ENCODE results near the gene RPIA.
A peak's percentile ranks its signal among the peaks of the same experiment; 100 is the strongest.
"Not testable (repeated sequence)": the region's sequence is repeated elsewhere in the genome, so short reads cannot be mapped to it uniquely, and the experiment has no call there.

Gene RPIA

GRCh38 chr2:88757025-88757424, 65.6 kb downstream of the RPIA start:
- Mint-ChIP-seq H3K4me1 (peaks cover 13 to 16% of the 10 kb centered on the region in 2 donors), H3K4me3 (no peak overlapping the region), H3K27ac (no peak overlapping the region), H3K9me3 (peaks cover 14 to 15% of the 10 kb centered on the region in 2 donors), H3K27me3 (no peaks in the 10 kb centered on the region), H3K36me3 (peaks cover 49 to 60% of the 10 kb centered on the region in 2 donors)
- DNase-seq, result no peak
- ATAC-seq (replicated peaks), result no peak

- H3K4me3 Mint-ChIP-seq, result not testable (repeated sequence)
- peaks cover 14 to 16% of the 10 kb centered on the region in 2 donors for H3K9me3 Mint-ChIP-seq
Measured at GRCh38 chr2:88758702-88759101, 67.2 kb downstream of the RPIA start.

GRCh38 chr2:88760819-88761598, 69.5 kb downstream of the RPIA start:
- peaks cover 18 to 20% of the 10 kb centered on the region in 2 donors for H3K27me3 Mint-ChIP-seq
- peaks cover 29 to 34% of the 10 kb centered on the region in 2 donors for H3K36me3 Mint-ChIP-seq
- peaks cover 14 to 16% of the 10 kb centered on the region in 2 donors for H3K9me3 Mint-ChIP-seq
- H3K4me1 Mint-ChIP-seq, result peaks cover 6 to 16% of the 10 kb centered on the region in 2 donors
- no peak overlapping the region for H3K4me3 Mint-ChIP-seq
- DNase-seq (no peak), ATAC-seq (replicated peaks) (no peak)
- H3K27ac Mint-ChIP-seq, result no peak overlapping the region

More at GRCh38 chr2:88758702-88759101, 67.2 kb downstream of the RPIA start:
- not testable (repeated sequence) for H3K27ac Mint-ChIP-seq; H3K27me3 Mint-ChIP-seq; ATAC-seq (replicated peaks); DNase-seq
- Mint-ChIP-seq H3K36me3 (peaks cover 41 to 47% of the 10 kb centered on the region in 2 donors), H3K4me1 (peaks cover 13 to 14% of the 10 kb centered on the region in 2 donors)

- no peak for ATAC-seq (replicated peaks)
- Mint-ChIP-seq H3K36me3 (peaks cover 4 to 9% of the 10 kb centered on the region in 2 donors), H3K27ac (no peak overlapping the region), H3K27me3 (peaks cover 19 to 22% of the 10 kb centered on the region in 2 donors), H3K4me3 (peak overlapping the region; percentile 50 to 83), H3K4me1 (peaks cover 6 to 18% of the 10 kb centered on the region in 2 donors), H3K9me3 (peaks cover 6 to 8% of the 10 kb centered on the region in 2 donors)
- no peak for DNase-seq
Measured at GRCh38 chr2:88764141-88764849, 72.8 kb downstream of the RPIA start.

- Mint-ChIP-seq H3K4me3 (peak overlapping the region; percentile 50 to 83), H3K4me1 (peaks cover 6 to 18% of the 10 kb centered on the region in 2 donors), H3K9me3 (peaks cover 6 to 8% of the 10 kb centered on the region in 2 donors), H3K27me3 (peaks cover 19 to 22% of the 10 kb centered on the region in 2 donors), H3K36me3 (peaks cover 4 to 9% of the 10 kb centered on the region in 2 donors), H3K27ac (no peak overlapping the region)
- ATAC-seq (replicated peaks), result peak; percentile 8 to 16
- DNase-seq, result no peak
Measured at GRCh38 chr2:88764850-88765153, 73.3 kb downstream of the RPIA start.

GRCh38 chr2:88765154-88765888, 73.8 kb downstream of the RPIA start:
- H3K36me3 Mint-ChIP-seq, result peaks cover 4 to 5% of the 10 kb centered on the region in 2 donors
- H3K4me1 Mint-ChIP-seq, result peaks cover 6 to 18% of the 10 kb centered on the region in 2 donors
- H3K4me3 Mint-ChIP-seq, result peak overlapping the region; percentile 80 to 83
- peak; percentile 31 for DNase-seq
- H3K27ac Mint-ChIP-seq, result peak overlapping the region; percentile 27
- peaks cover 3 to 4% of the 10 kb centered on the region in 2 donors for H3K9me3 Mint-ChIP-seq
- peak; percentile 81 to 85 for ATAC-seq (replicated peaks)
- peaks cover 19 to 22% of the 10 kb centered on the region in 2 donors for H3K27me3 Mint-ChIP-seq

GRCh38 chr2:88765889-88766481, 74.5 kb downstream of the RPIA start:
- DNase-seq, H3K36me3 Mint-ChIP-seq, H3K27ac Mint-ChIP-seq, H3K9me3 Mint-ChIP-seq: not testable (repeated sequence)
- peaks cover 19 to 22% of the 10 kb centered on the region in 2 donors for H3K27me3 Mint-ChIP-seq
- H3K4me3 Mint-ChIP-seq, result peak overlapping the region; percentile 80 to 83
- ATAC-seq (replicated peaks), result peak in 1 of 2 donors; percentile 16
- peaks cover 6 to 18% of the 10 kb centered on the region in 2 donors for H3K4me1 Mint-ChIP-seq

- no peak for DNase-seq
- peaks cover 0 to 1% of the 10 kb centered on the region in 2 donors for H3K9me3 Mint-ChIP-seq
- no peak overlapping the region for H3K27ac Mint-ChIP-seq
- no peaks in the 10 kb centered on the region for H3K36me3 Mint-ChIP-seq
- peaks cover 8 to 13% of the 10 kb centered on the region in 2 donors for H3K27me3 Mint-ChIP-seq
- no peak for ATAC-seq (replicated peaks)
- no peak overlapping the region for H3K4me3 Mint-ChIP-seq
- H3K4me1 Mint-ChIP-seq, result peaks cover 2 to 12% of the 10 kb centered on the region in 2 donors
Measured at GRCh38 chr2:88770016-88770415, 78.5 kb downstream of the RPIA start.

GRCh38 chr2:88773233-88774028, 82.0 kb downstream of the RPIA start:
- not testable (repeated sequence) for DNase-seq; H3K27ac Mint-ChIP-seq; H3K4me1 Mint-ChIP-seq; H3K36me3 Mint-ChIP-seq; H3K4me3 Mint-ChIP-seq; ATAC-seq (replicated peaks); H3K27me3 Mint-ChIP-seq
- peaks cover 7 to 12% of the 10 kb centered on the region in 2 donors for H3K9me3 Mint-ChIP-seq

GRCh38 chr2:88789213-88789612, 97.7 kb downstream of the RPIA start:
- not testable (repeated sequence) for DNase-seq

GRCh38 chr2:88795932-88796331, 104.5 kb downstream of the RPIA start:
- not testable (repeated sequence) for H3K9me3 Mint-ChIP-seq; H3K36me3 Mint-ChIP-seq; H3K27ac Mint-ChIP-seq; DNase-seq; ATAC-seq (replicated peaks); H3K4me3 Mint-ChIP-seq; H3K27me3 Mint-ChIP-seq; H3K4me1 Mint-ChIP-seq

More at GRCh38 chr2:88789213-88789612, 97.7 kb downstream of the RPIA start:
- H3K4me1 Mint-ChIP-seq; ATAC-seq (replicated peaks); H3K27me3 Mint-ChIP-seq; H3K36me3 Mint-ChIP-seq; H3K27ac Mint-ChIP-seq; H3K9me3 Mint-ChIP-seq; H3K4me3 Mint-ChIP-seq: not testable (repeated sequence)

GRCh38 chr2:88796523-88796922, 105.0 kb downstream of the RPIA start:
- not testable (repeated sequence) for H3K4me1 Mint-ChIP-seq; H3K9me3 Mint-ChIP-seq; H3K27me3 Mint-ChIP-seq; ATAC-seq (replicated peaks); DNase-seq; H3K27ac Mint-ChIP-seq; H3K4me3 Mint-ChIP-seq; H3K36me3 Mint-ChIP-seq

GRCh38 chr2:88797164-88797563, 105.7 kb downstream of the RPIA start:
- H3K27me3 Mint-ChIP-seq; H3K9me3 Mint-ChIP-seq; H3K36me3 Mint-ChIP-seq; H3K4me3 Mint-ChIP-seq; H3K27ac Mint-ChIP-seq; H3K4me1 Mint-ChIP-seq; ATAC-seq (replicated peaks); DNase-seq: not testable (repeated sequence)

Data from stimulated activated naive B cell treated with anti-CD40 and anti-IgM and Interleukin-4, amounts not matched to agents 10 μg/mL and 1 μg/mL and 100 μg/mL, for 72 hours (primary cell).